ENCODE data around the gene CTNNBIP1. TPM values are rescaled to one million over a fixed set of nuclear protein-coding genes. Genes with fewer than 3 reads are reported as not detected.
A peak's percentile ranks its signal among the peaks of the same experiment; 100 is the strongest.

CTNNBIP1 gene
- total and polyA plus RNA-seq, 9 of the 15 experiments (the other 6 are each of a cell fraction or from before 2014, with no cell fraction given), result 0.65 to 29.2 (median 14.7) TPM

DNA sequence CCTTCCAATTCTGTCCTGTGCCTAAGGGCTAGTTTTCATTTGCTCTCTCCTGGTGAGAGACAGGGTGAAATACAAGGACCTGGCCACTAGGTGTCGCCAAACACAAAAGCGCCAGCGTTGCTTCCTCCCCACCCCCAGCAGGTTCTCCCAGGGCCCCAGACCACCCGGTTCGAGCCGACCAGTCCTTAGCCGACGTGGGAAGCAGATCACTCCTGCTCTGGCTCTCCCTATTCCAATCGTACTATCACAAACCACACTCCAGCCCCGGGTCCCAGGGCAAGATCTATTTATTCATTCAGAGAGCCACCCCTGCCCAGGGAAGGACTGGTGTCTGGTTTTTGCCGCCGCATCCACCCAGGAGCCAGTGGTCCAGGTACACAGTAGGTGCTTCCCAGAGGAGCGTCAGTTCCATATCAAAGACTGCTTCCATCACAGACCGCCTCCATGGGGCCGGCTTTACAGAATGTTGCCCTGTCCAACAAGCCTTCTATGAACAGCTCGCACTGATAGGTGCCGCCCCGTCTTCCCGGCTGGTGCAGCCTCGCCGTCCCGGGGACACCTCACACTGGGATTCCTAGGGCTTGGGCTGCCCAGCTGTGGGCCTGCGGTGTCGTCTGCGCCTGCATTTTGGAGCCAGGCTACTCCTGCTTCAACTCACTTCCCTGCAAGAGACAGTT is 35.0 kb downstream of the CTNNBIP1 start (continued):
- TF ChIP-seq SP1 (CRISPR knock-in tag; IDR thresholded peaks at IDR 0.05) (0 out of 2 replicates have a peak, but pooled peaks have one; percentile 8), MYC (IDR thresholded peaks at IDR 0.05; ENCODE audit: low read depth, low read length) (peak; percentile 47; the same call in 1 of the 2 replicates), MYC (CRISPR knock-in tag; IDR thresholded peaks at IDR 0.05; ENCODE audit: borderline replicate concordance, low read depth) (no peak), CHD2 (IDR thresholded peaks at IDR 0.05; ENCODE audit: low read depth, low read length) (peak; percentile 44; the same call in 1 of the 2 replicates), HCFC1 (IDR thresholded peaks at IDR 0.05; ENCODE audit: low read depth, low read length) (0 out of 2 replicates have a peak, but pooled peaks have one; percentile 17), TOE1 (IDR thresholded peaks at IDR 0.05; ENCODE audit: borderline replicate concordance) (0 out of 2 replicates have a peak, but pooled peaks have one; percentile 20), TOE1 (CRISPR knock-in tag; IDR thresholded peaks at IDR 0.05; ENCODE audit: borderline replicate concordance, low read depth) (no peak), ZNF717 (CRISPR knock-in tag; IDR thresholded peaks at IDR 0.05) (no peak), XRCC5 (IDR thresholded peaks at IDR 0.05; ENCODE audit: low read depth, low read length) (peak; percentile 93), FUS (optimal IDR thresholded peaks at IDR 0.05; ENCODE audit: low read depth, low read length) (no peak), ARHGAP35 (IDR thresholded peaks at IDR 0.05; ENCODE audit: partially characterized antibody) (no peak), ZNF311 (CRISPR knock-in tag; IDR thresholded peaks at IDR 0.05) (no peak), ZZZ3 (IDR thresholded peaks at IDR 0.05) (no peak), SPI1 (IDR thresholded peaks at IDR 0.05; ENCODE audit: borderline replicate concordance, low read depth, low read length) (0 out of 2 replicates have a peak, but pooled peaks have one; percentile 16)
- TF ChIP-seq, protein P1, sequence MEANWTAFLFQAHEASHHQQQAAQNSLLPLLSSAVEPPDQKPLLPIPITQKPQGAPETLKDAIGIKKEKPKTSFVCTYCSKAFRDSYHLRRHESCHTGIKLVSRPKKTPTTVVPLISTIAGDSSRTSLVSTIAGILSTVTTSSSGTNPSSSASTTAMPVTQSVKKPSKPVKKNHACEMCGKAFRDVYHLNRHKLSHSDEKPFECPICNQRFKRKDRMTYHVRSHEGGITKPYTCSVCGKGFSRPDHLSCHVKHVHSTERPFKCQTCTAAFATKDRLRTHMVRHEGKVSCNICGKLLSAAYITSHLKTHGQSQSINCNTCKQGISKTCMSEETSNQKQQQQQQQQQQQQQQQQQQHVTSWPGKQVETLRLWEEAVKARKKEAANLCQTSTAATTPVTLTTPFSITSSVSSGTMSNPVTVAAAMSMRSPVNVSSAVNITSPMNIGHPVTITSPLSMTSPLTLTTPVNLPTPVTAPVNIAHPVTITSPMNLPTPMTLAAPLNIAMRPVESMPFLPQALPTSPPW (CRISPR knock-in tag; IDR thresholded peaks at IDR 0.05), result peak; percentile 61
- TF ChIP-seq, protein P2, sequence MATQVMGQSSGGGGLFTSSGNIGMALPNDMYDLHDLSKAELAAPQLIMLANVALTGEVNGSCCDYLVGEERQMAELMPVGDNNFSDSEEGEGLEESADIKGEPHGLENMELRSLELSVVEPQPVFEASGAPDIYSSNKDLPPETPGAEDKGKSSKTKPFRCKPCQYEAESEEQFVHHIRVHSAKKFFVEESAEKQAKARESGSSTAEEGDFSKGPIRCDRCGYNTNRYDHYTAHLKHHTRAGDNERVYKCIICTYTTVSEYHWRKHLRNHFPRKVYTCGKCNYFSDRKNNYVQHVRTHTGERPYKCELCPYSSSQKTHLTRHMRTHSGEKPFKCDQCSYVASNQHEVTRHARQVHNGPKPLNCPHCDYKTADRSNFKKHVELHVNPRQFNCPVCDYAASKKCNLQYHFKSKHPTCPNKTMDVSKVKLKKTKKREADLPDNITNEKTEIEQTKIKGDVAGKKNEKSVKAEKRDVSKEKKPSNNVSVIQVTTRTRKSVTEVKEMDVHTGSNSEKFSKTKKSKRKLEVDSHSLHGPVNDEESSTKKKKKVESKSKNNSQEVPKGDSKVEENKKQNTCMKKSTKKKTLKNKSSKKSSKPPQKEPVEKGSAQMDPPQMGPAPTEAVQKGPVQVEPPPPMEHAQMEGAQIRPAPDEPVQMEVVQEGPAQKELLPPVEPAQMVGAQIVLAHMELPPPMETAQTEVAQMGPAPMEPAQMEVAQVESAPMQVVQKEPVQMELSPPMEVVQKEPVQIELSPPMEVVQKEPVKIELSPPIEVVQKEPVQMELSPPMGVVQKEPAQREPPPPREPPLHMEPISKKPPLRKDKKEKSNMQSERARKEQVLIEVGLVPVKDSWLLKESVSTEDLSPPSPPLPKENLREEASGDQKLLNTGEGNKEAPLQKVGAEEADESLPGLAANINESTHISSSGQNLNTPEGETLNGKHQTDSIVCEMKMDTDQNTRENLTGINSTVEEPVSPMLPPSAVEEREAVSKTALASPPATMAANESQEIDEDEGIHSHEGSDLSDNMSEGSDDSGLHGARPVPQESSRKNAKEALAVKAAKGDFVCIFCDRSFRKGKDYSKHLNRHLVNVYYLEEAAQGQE (IDR thresholded peaks at IDR 0.05; ENCODE audit: borderline replicate concordance), result peak; percentile 92
- TF ChIP-seq, protein P2 (CRISPR knock-in tag; IDR thresholded peaks at IDR 0.05; ENCODE audit: low read depth), result no peak
- TF ChIP-seq, protein P3, sequence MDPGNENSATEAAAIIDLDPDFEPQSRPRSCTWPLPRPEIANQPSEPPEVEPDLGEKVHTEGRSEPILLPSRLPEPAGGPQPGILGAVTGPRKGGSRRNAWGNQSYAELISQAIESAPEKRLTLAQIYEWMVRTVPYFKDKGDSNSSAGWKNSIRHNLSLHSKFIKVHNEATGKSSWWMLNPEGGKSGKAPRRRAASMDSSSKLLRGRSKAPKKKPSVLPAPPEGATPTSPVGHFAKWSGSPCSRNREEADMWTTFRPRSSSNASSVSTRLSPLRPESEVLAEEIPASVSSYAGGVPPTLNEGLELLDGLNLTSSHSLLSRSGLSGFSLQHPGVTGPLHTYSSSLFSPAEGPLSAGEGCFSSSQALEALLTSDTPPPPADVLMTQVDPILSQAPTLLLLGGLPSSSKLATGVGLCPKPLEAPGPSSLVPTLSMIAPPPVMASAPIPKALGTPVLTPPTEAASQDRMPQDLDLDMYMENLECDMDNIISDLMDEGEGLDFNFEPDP (CRISPR knock-in tag; IDR thresholded peaks at IDR 0.05), result no peak
